Neural cell (in vitro differentiated cells): ENCODE results near the gene CFAP92.

Experiments used
- EP300 ChIP-seq: fragments of 450-650 bp; conservative IDR thresholded peaks from 2 replicates; pipeline ENCODE4 v1.6.1; 2014; ENCODE audit warnings: antibody characterized with exemption, mild to moderate bottlenecking, moderate library complexity; ENCODE audit not compliant: poor library complexity, severe bottlenecking
- EZH2 ChIP-seq: fragments of 200-600, 300-800 bp; shearing (Covaris generic), sonication (generic); IDR thresholded peaks from 2 replicates; pipeline ENCODE4 v1.6.1; 2014; ENCODE audit warnings: antibody characterized with exemption, low read length, borderline replicate concordance, mild to moderate bottlenecking; ENCODE audit not compliant: insufficient read depth, poor library complexity, severe bottlenecking
- MXI1 ChIP-seq: fragments of 450-650 bp; conservative IDR thresholded peaks from 2 replicates; pipeline ENCODE4 v1.6.1; 2014; ENCODE audit warnings: antibody characterized with exemption, mild to moderate bottlenecking; ENCODE audit not compliant: poor library complexity, severe bottlenecking
- POLR2AphosphoS5 ChIP-seq: IDR thresholded peaks from 2 replicates; pipeline ENCODE4 v1.6.1; 2012
- RAD21 ChIP-seq: fragments of 450-650 bp; conservative IDR thresholded peaks from 2 replicates; pipeline ENCODE4 v1.6.1; 2014; ENCODE audit warnings: antibody characterized with exemption, mild to moderate bottlenecking, moderate library complexity
- SMC3 ChIP-seq: fragments of 450-650 bp; conservative IDR thresholded peaks from 2 replicates; pipeline ENCODE4 v1.6.1; 2014; ENCODE audit warnings: antibody characterized with exemption, mild to moderate bottlenecking, moderate library complexity; ENCODE audit not compliant: poor library complexity
- TF ChIP-seq, protein P1 (sequence below): fragments of 450-650 bp; IDR thresholded peaks from 2 replicates; pipeline ENCODE4 v1.5.1; 2014; ENCODE audit warnings: antibody characterized with exemption, mild to moderate bottlenecking, moderate library complexity; ENCODE audit not compliant: poor library complexity, severe bottlenecking
- TF ChIP-seq, protein P2 (sequence below): IDR thresholded peaks from 2 replicates; pipeline ENCODE4 v1.6.1; 2012; ENCODE audit warnings: borderline replicate concordance

DNA sequence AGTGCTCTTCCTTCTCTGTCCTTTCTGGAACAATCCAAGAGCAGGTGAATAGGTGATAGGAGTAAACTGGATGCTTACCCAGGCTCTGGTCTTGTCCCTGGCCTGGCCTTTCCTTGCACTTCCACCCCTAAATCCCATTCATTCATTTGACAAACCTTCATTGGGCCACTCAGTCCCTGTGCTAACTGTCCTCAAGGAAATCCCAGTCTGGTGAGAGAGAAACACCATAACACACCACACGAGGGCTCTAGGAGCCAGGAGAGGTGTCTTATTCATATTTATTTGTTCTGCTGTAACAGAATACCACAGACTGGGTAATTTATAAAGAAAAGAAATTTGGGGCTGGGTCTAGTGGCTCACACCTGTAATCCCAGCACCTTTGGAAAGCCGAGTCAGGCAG is 30.0 kb upstream of the CFAP92 start:
- TF ChIP-seq, protein P1, sequence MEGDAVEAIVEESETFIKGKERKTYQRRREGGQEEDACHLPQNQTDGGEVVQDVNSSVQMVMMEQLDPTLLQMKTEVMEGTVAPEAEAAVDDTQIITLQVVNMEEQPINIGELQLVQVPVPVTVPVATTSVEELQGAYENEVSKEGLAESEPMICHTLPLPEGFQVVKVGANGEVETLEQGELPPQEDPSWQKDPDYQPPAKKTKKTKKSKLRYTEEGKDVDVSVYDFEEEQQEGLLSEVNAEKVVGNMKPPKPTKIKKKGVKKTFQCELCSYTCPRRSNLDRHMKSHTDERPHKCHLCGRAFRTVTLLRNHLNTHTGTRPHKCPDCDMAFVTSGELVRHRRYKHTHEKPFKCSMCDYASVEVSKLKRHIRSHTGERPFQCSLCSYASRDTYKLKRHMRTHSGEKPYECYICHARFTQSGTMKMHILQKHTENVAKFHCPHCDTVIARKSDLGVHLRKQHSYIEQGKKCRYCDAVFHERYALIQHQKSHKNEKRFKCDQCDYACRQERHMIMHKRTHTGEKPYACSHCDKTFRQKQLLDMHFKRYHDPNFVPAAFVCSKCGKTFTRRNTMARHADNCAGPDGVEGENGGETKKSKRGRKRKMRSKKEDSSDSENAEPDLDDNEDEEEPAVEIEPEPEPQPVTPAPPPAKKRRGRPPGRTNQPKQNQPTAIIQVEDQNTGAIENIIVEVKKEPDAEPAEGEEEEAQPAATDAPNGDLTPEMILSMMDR, result no peak
- TF ChIP-seq, protein P2, sequence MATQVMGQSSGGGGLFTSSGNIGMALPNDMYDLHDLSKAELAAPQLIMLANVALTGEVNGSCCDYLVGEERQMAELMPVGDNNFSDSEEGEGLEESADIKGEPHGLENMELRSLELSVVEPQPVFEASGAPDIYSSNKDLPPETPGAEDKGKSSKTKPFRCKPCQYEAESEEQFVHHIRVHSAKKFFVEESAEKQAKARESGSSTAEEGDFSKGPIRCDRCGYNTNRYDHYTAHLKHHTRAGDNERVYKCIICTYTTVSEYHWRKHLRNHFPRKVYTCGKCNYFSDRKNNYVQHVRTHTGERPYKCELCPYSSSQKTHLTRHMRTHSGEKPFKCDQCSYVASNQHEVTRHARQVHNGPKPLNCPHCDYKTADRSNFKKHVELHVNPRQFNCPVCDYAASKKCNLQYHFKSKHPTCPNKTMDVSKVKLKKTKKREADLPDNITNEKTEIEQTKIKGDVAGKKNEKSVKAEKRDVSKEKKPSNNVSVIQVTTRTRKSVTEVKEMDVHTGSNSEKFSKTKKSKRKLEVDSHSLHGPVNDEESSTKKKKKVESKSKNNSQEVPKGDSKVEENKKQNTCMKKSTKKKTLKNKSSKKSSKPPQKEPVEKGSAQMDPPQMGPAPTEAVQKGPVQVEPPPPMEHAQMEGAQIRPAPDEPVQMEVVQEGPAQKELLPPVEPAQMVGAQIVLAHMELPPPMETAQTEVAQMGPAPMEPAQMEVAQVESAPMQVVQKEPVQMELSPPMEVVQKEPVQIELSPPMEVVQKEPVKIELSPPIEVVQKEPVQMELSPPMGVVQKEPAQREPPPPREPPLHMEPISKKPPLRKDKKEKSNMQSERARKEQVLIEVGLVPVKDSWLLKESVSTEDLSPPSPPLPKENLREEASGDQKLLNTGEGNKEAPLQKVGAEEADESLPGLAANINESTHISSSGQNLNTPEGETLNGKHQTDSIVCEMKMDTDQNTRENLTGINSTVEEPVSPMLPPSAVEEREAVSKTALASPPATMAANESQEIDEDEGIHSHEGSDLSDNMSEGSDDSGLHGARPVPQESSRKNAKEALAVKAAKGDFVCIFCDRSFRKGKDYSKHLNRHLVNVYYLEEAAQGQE, result no peak
- TF ChIP-seq POLR2AphosphoS5, result no peak
- no peak for TF ChIP-seq EZH2
- TF ChIP-seq RAD21, result no peak
- TF ChIP-seq EP300, result no peak
- no peak for TF ChIP-seq MXI1
- no peak for TF ChIP-seq SMC3
